H1 (cell line): ENCODE measurements around the gene GSTO2. TPM values are rescaled to one million over a fixed set of nuclear protein-coding genes. Genes with fewer than 3 reads are reported as not detected.

Source experiments
- CTCF ChIA-PET: fragments of 300-600 bp; sonication (Branson Sonifier 250); formaldehyde crosslinking; loops from one replicate; lab custom pipeline; 2021; ENCODE audit not compliant: partially characterized antibody; lab: Charles Lee
- POLR2A ChIA-PET: fragments of 300-600 bp; sonication (Branson Sonifier 250); formaldehyde crosslinking; loops from one replicate; lab custom pipeline; 2021; ENCODE audit warnings: inconsistent platforms; ENCODE audit not compliant: partially characterized antibody; lab: Charles Lee
- DNase-seq, 2 experiments: peaks; one replicate each; pipeline versions ENCODE4 v3.0.0 to v3.0.0-alpha.2; 2010 to 2022; ENCODE audit warnings: low spot score in 2 of 2, low read depth in 1 of 2, mixed read lengths in 1 of 2
- FAIRE-seq: peaks from 2 replicates; lab custom pipeline; 2011; peaks lifted over from hg19 to GRCh38; lab: Jason Lieb, UNC
- H2AFZ ChIP-seq: 2 replicates; pipeline ENCODE4 v1.8.1; 2012; ENCODE audit warnings: low read length, inconsistent platforms
- H2AK5ac ChIP-seq: 2 replicates; pipeline ENCODE4 v1.6.1; 2013; ENCODE audit warnings: low read depth, low read length
- H2BK120ac ChIP-seq: replicated peaks from 2 replicates; pipeline ENCODE3; 2013; ENCODE audit warnings: low read depth, low read length, inconsistent platforms
- H2BK12ac ChIP-seq: 2 replicates; pipeline ENCODE4 v1.6.1; 2013; ENCODE audit warnings: low read depth, low read length
- H2BK15ac ChIP-seq: 2 replicates; pipeline ENCODE4 v1.6.1; 2013; ENCODE audit warnings: low read length
- H2BK20ac ChIP-seq: 2 replicates; pipeline ENCODE4 v1.6.1; 2013; ENCODE audit warnings: low read length
- H2BK5ac ChIP-seq: 2 replicates; pipeline ENCODE4 v1.6.1; 2013; ENCODE audit warnings: low read depth, low read length
- H3K14ac ChIP-seq: 2 replicates; pipeline ENCODE4 v1.6.1; 2013; ENCODE audit warnings: inconsistent platforms; ENCODE audit not compliant: insufficient read length
- H3K18ac ChIP-seq: 2 replicates; pipeline ENCODE4 v1.6.1; 2013; ENCODE audit warnings: low read length; ENCODE audit errors: extremely low read depth
- H3K23ac ChIP-seq: 2 replicates; pipeline ENCODE4 v1.6.1; 2013; ENCODE audit warnings: inconsistent platforms; ENCODE audit not compliant: insufficient read length
- H3K23me2 ChIP-seq: 2 replicates; pipeline ENCODE4 v1.6.1; 2013; ENCODE audit warnings: low read depth, low read length
- H3K27ac ChIP-seq: 2 replicates; pipeline ENCODE4 v1.6.1; 2011; ENCODE audit warnings: low read depth, low read length, inconsistent platforms
- H3K27me3 ChIP-seq, 4 experiments: replicated peaks in 1 of 4; 1 replicate in 1 of 4; 2 replicates in 3 of 4; pipeline versions ENCODE4 v1.6.1 to v1.8.1; 2011 to 2013; ENCODE audit warnings: low read length in 3 of 4, mild to moderate bottlenecking in 3 of 4, inconsistent platforms in 2 of 4, mixed read lengths in 2 of 4, moderate library complexity in 1 of 4; ENCODE audit not compliant: control insufficient read depth in 3 of 4, insufficient read depth in 3 of 4; ENCODE audit errors: extremely low read depth in 1 of 4
- H3K36me3 ChIP-seq, 4 experiments: 2 replicates each; pipeline versions ENCODE4 v1.6.1 to v1.8.1; 2011 to 2013; ENCODE audit warnings: mild to moderate bottlenecking in 4 of 4, low read length in 3 of 4, moderate library complexity in 2 of 4, control low read depth in 1 of 4, inconsistent platforms in 1 of 4; ENCODE audit not compliant: insufficient read depth in 4 of 4, control insufficient read depth in 2 of 4
- H3K4ac ChIP-seq: replicated peaks from 2 replicates; pipeline ENCODE3; 2013; ENCODE audit warnings: low read length, low read depth, mixed read lengths, inconsistent platforms; ENCODE audit not compliant: insufficient read length
- H3K4me1 ChIP-seq, 4 experiments: replicated peaks in 1 of 4; 1 replicate in 1 of 4; 2 replicates in 3 of 4; pipeline versions ENCODE4 v1.6.1 to v1.8.1; 2011 to 2013; ENCODE audit warnings: low read length in 3 of 4, inconsistent platforms in 2 of 4, mixed read lengths in 1 of 4; ENCODE audit not compliant: insufficient read depth in 4 of 4, control insufficient read depth in 3 of 4
- H3K4me2 ChIP-seq, 2 experiments: 2 replicates each; pipeline versions ENCODE4 v1.6.1 to v1.8.1; 2011 to 2013; ENCODE audit warnings: low read depth in 2 of 2, low read length in 2 of 2, control low read depth in 1 of 2, inconsistent platforms in 1 of 2, mild to moderate bottlenecking in 1 of 2; ENCODE audit not compliant: insufficient read depth in 1 of 2
- H3K4me3 ChIP-seq, 4 experiments: fragments of 200-600, 300-600 bp in 1 of 4; sonication (generic), shearing (Covaris generic), sonication (Bioruptor Twin) in 1 of 4; 2 replicates each; pipeline versions ENCODE4 v1.5.1 to v1.8.1; 2011 to 2016; ENCODE audit warnings: low read length in 4 of 4, low read depth in 3 of 4, control low read depth in 2 of 4, inconsistent platforms in 2 of 4, mild to moderate bottlenecking in 2 of 4, mixed read lengths in 1 of 4, moderate library complexity in 1 of 4; ENCODE audit not compliant: insufficient read depth in 2 of 4; ENCODE audit errors: extremely low read depth in 1 of 4
- H3K56ac ChIP-seq: replicated peaks from 2 replicates; pipeline ENCODE3; 2013; ENCODE audit warnings: low read depth, mild to moderate bottlenecking, mixed read lengths, low read length, inconsistent platforms; ENCODE audit not compliant: insufficient read length
- H3K79me1 ChIP-seq: 2 replicates; pipeline ENCODE4 v1.6.1; 2013; ENCODE audit warnings: low read depth, low read length, control low read depth
- H3K79me2 ChIP-seq, 2 experiments: 2 replicates each; pipeline versions ENCODE4 v1.6.1 to v1.8.1; 2012 to 2013; ENCODE audit warnings: low read length in 2 of 2, mild to moderate bottlenecking in 2 of 2, inconsistent platforms in 1 of 2; ENCODE audit not compliant: insufficient read depth in 2 of 2, control insufficient read depth in 1 of 2
- H3K9ac ChIP-seq, 4 experiments: replicated peaks in 1 of 4; 1 replicate in 1 of 4; 2 replicates in 3 of 4; pipeline versions ENCODE4 v1.6.1 to v1.8.1; 2011 to 2013; ENCODE audit warnings: low read depth in 3 of 4, low read length in 3 of 4, control low read depth in 2 of 4, mild to moderate bottlenecking in 2 of 4, moderate library complexity in 2 of 4, inconsistent platforms in 1 of 4; ENCODE audit errors: extremely low read depth in 1 of 4
- H3K9me3 ChIP-seq, 2 experiments: 2 replicates each; pipeline versions ENCODE4 v1.6.1 to v1.8.1; 2012 to 2013; ENCODE audit warnings: mild to moderate bottlenecking in 2 of 2, moderate library complexity in 2 of 2, control low read depth in 1 of 2, inconsistent platforms in 1 of 2, low read depth in 1 of 2, low read length in 1 of 2, mixed read lengths in 1 of 2; ENCODE audit not compliant: insufficient read depth in 2 of 2
- H4K20me1 ChIP-seq, 2 experiments: replicated peaks in 1 of 2; 2 replicates each; pipeline versions ENCODE3 to v1.8.1; 2011 to 2013; ENCODE audit warnings: inconsistent platforms in 2 of 2, low read length in 2 of 2, mild to moderate bottlenecking in 1 of 2; ENCODE audit not compliant: insufficient read depth in 2 of 2, control insufficient read depth in 1 of 2
- H4K5ac ChIP-seq: 2 replicates; pipeline ENCODE4 v1.6.1; 2013; ENCODE audit warnings: low read length, low read depth, mixed read lengths, inconsistent platforms; ENCODE audit not compliant: insufficient read length
- H4K8ac ChIP-seq: 2 replicates; pipeline ENCODE4 v1.8.0; 2013; ENCODE audit warnings: mild to moderate bottlenecking, moderate library complexity, low read length, inconsistent platforms; ENCODE audit not compliant: insufficient read depth; ENCODE audit errors: extremely low read depth
- H4K91ac ChIP-seq: replicated peaks from 2 replicates; pipeline ENCODE3; 2013; ENCODE audit warnings: low read length, mixed read lengths, inconsistent platforms; ENCODE audit not compliant: insufficient read length
- CEBPB ChIP-seq: IDR thresholded peaks from 2 replicates; pipeline ENCODE4 v1.6.1; 2012; ENCODE audit warnings: low read depth, low read length
- CHD2 ChIP-seq: IDR thresholded peaks from 2 replicates; pipeline ENCODE4 v1.6.1; 2012; ENCODE audit warnings: low read length, improper control_type of control experiment
- EZH2 ChIP-seq: fragments of 200-600 bp; sonication (generic); IDR thresholded peaks from 2 replicates; pipeline ENCODE4 v1.7.1; 2012; ENCODE audit warnings: low read depth, mild to moderate bottlenecking, moderate library complexity, low read length, inconsistent platforms; ENCODE audit not compliant: severe bottlenecking
- GABPA ChIP-seq: IDR thresholded peaks from 2 replicates; pipeline ENCODE4 v1.6.1; 2011; ENCODE audit warnings: mild to moderate bottlenecking, low read length, moderate library complexity, borderline replicate concordance; ENCODE audit not compliant: insufficient read depth
- GTF2F1 ChIP-seq: IDR thresholded peaks from 2 replicates; pipeline ENCODE4 v1.6.1; 2012; ENCODE audit warnings: low read depth, low read length, improper control_type of control experiment, borderline replicate concordance
- PHF8 ChIP-seq: fragments of 200-600 bp; sonication (generic); conservative IDR thresholded peaks from 2 replicates; pipeline ENCODE4 v1.7.1; 2012; ENCODE audit warnings: low read depth, mild to moderate bottlenecking, inconsistent platforms, low read length, moderate library complexity
- WGBS, 2 experiments: shearing (Covaris generic) in 1 of 2; methylation state at CpG; one replicate each; pipeline versions ENCODE4 v1.1.6 to v1.1.7; 2013 to 2015; ENCODE audit warnings: low lambda C conversion rate in 2 of 2, mixed read lengths in 2 of 2, inconsistent platforms in 1 of 2, low coverage in 1 of 2, missing lambda C conversion rate in 1 of 2; ENCODE audit not compliant: insufficient replicate concordance in 2 of 2, insufficient coverage in 1 of 2, insufficient read length in 1 of 2; ENCODE audit errors: extremely low coverage in 1 of 2, missing lambda C conversion rate in 1 of 2; 5-methylcytosine and 5-hydroxymethylcytosine counted together
- polyA plus RNA-seq, 7 experiments: library from polyadenylated mRNA; depleted of rRNA in 3 of 7; stranded (reverse) in 5 of 7; unstranded in 2 of 7; fragments of >200 nt in 5 of 7; fragments of 200-250 nt in 2 of 7; gene quantifications; 1 replicate in 5 of 7; 2 replicates in 1 of 7; 4 replicates in 1 of 7; pipeline versions ENCODE4 v1.2.1 to v1.2.3, GENCODE V29; 2011 to 2013; ENCODE audit warnings: missing spikeins in 2 of 7, mixed read lengths in 2 of 7
- total RNA-seq: library from RNA; stranded (reverse); fragmentation: NEBNext Ultra II Directional; extraction: Animal tissue kit (Norgen Biotek cat#: 25700); gene quantifications from 2 replicates; pipeline ENCODE4 v1.2.1, GENCODE V29; 2021
- TF ChIP-seq, protein P1 (sequence below): IDR thresholded peaks from 2 replicates; pipeline ENCODE4 v1.6.1; 2012; ENCODE audit warnings: inconsistent platforms
- TF ChIP-seq, protein P2 (sequence below): IDR thresholded peaks from 2 replicates; pipeline ENCODE4 v1.6.1; 2012; ENCODE audit warnings: low read length, inconsistent platforms

The GSTO2 gene
- total and polyA plus RNA-seq, 2 of the 8 experiments (the other 6 are each of a cell fraction or from before 2014, with no cell fraction given), result 13.1 to 41.7 TPM

DNA sequence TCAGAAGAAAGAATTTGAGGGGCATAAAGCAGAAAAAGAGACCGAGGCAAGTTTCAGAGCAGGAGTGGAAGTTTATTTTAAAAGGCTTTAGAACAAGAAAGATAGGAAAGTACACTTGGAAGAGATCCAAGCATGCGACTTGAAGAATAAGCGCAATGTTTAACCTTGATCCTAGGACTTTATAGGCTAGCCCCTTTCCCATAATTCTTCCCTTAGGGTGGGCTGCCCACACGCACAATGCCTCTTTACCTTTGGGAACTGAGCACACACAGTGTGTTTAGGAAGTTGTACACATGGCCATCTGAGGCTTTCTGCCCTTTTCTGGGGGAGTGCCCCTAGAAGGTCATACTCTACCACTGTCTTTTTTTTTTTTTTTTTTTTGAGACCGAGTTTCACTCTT, 25.5 kb upstream of the GSTO2 start:
- no peak overlapping the region for H4K8ac ChIP-seq
- no peaks in the 10 kb centered on the region for H3K79me1 ChIP-seq
- no peak overlapping the region for H2BK12ac ChIP-seq
- no peaks in the 10 kb centered on the region for H3K36me3 ChIP-seq
- no peaks in the 10 kb centered on the region for H3K27me3 ChIP-seq
- H3K23me2 ChIP-seq, result no peaks in the 10 kb centered on the region
- H3K4ac ChIP-seq, result no peak overlapping the region
- H2AFZ ChIP-seq, result no peak overlapping the region
- H3K4me1 ChIP-seq, result no peaks in the 10 kb centered on the region
- no peak overlapping the region for H4K91ac ChIP-seq
- POLR2A ChIA-PET, result no interaction called here
- DNase-seq, result no peak
- H3K4me2 ChIP-seq, result no peak overlapping the region
- 0 out of 4 replicates have a peak, but pooled peaks cover 0 to 5% of the 10 kb centered on the region in 2 experiments for H3K9me3 ChIP-seq
- 92% methylated on average over 4 of the region's 5 CpGs; no CpG with 5 or more reads in 1 of the 2 experiments for WGBS, 2 experiments
- H3K79me2 ChIP-seq, result no peaks in the 10 kb centered on the region
- no peak overlapping the region for H2BK5ac ChIP-seq
- CTCF ChIA-PET, result no interaction called here
- no peak overlapping the region for H3K23ac ChIP-seq
- no peak for FAIRE-seq
- H2AK5ac ChIP-seq, result no peak overlapping the region
- H2BK15ac ChIP-seq, result no peak overlapping the region
- H4K20me1 ChIP-seq, result no peaks in the 10 kb centered on the region
- H3K18ac ChIP-seq, result no peak overlapping the region
- H3K14ac ChIP-seq, result no peak overlapping the region
- H3K9ac ChIP-seq, result no peak overlapping the region
- no peak overlapping the region for H4K5ac ChIP-seq
- no peak overlapping the region for H2BK20ac ChIP-seq
- no peak overlapping the region for H3K4me3 ChIP-seq
- no peak overlapping the region for H3K27ac ChIP-seq
- H2BK120ac ChIP-seq, result no peak overlapping the region
- H3K56ac ChIP-seq, result no peak overlapping the region
- TF ChIP-seq GTF2F1, result no peak
- no peak for TF ChIP-seq PHF8
- TF ChIP-seq, protein P1, sequence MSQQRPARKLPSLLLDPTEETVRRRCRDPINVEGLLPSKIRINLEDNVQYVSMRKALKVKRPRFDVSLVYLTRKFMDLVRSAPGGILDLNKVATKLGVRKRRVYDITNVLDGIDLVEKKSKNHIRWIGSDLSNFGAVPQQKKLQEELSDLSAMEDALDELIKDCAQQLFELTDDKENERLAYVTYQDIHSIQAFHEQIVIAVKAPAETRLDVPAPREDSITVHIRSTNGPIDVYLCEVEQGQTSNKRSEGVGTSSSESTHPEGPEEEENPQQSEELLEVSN, result no peak
- TF ChIP-seq GABPA, result no peak
- TF ChIP-seq EZH2, result no peak
- TF ChIP-seq, protein P2, sequence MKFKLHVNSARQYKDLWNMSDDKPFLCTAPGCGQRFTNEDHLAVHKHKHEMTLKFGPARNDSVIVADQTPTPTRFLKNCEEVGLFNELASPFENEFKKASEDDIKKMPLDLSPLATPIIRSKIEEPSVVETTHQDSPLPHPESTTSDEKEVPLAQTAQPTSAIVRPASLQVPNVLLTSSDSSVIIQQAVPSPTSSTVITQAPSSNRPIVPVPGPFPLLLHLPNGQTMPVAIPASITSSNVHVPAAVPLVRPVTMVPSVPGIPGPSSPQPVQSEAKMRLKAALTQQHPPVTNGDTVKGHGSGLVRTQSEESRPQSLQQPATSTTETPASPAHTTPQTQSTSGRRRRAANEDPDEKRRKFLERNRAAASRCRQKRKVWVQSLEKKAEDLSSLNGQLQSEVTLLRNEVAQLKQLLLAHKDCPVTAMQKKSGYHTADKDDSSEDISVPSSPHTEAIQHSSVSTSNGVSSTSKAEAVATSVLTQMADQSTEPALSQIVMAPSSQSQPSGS, result no peak
- TF ChIP-seq CHD2, result no peak
- no peak for TF ChIP-seq CEBPB
